ENCODE data around the gene AKT2.
A peak's percentile ranks its signal among the peaks of the same experiment; 100 is the strongest.
"Not testable (repeated sequence)": the region's sequence is repeated elsewhere in the genome, so short reads cannot be mapped to it uniquely, and the experiment has no call there.

AKT2 gene

DNA sequence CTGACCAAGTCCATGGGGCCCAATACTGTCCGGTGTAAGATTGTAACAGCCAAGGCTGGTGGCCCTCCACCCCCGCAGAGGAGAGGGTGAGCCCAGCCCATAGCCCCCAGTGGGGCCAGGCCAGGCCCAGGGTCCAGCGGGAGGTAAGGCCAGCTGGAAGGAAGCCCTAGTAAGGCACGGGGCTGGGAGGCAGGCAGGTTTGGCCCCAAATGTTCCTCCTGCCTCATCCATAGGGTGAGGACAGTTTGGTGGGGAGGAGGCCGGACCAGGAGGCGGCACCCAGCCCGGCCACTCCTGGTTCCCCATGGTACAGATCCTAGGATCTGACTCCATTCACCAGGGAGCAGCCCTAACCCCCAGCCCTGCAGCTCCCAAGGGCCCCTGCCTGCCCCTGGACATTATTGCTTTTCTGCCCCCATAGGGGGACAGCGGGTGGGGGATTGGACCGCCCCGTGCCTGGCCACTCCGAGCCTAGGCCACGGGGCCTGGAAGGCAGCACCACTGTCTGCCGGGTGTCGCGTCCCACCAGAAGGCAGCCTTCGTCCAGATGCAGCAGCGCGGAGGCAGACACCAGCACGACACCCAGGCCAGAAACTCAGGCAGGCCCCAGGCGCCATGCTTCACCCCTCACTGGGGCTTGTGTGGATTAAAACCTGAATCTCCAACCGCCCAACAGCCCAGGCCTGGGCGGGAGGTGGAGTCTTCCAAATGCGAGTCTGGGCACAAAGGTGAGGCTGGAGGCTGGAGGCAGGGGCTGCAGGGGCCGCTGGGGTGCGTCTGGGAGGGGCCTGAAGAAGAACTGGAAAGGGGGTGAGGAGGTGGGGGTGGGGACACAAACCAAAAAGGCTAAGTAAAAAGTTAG is 52.0 kb downstream of the AKT2 start:
- no peak for DNase-seq

DNA sequence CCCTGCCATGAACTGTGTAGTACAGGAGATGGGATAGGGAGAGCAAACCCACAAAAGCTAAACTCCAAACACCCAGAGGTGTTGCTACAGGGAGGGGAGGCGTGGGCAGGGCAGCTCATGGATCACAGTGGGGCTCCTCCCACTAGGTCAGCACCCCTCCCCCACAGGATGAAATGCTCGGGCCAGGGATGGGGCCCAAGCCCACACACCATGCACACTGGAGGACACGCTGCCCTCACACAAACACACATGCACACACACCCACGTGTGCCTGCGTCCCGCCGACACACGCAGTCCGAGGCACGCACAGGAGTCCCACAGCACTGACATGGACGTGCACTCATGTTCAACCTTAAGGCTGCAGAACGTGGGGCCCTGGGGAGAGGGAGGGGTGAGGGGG is 52.7 kb downstream of the AKT2 start:
- DNase-seq: no peak

DNA sequence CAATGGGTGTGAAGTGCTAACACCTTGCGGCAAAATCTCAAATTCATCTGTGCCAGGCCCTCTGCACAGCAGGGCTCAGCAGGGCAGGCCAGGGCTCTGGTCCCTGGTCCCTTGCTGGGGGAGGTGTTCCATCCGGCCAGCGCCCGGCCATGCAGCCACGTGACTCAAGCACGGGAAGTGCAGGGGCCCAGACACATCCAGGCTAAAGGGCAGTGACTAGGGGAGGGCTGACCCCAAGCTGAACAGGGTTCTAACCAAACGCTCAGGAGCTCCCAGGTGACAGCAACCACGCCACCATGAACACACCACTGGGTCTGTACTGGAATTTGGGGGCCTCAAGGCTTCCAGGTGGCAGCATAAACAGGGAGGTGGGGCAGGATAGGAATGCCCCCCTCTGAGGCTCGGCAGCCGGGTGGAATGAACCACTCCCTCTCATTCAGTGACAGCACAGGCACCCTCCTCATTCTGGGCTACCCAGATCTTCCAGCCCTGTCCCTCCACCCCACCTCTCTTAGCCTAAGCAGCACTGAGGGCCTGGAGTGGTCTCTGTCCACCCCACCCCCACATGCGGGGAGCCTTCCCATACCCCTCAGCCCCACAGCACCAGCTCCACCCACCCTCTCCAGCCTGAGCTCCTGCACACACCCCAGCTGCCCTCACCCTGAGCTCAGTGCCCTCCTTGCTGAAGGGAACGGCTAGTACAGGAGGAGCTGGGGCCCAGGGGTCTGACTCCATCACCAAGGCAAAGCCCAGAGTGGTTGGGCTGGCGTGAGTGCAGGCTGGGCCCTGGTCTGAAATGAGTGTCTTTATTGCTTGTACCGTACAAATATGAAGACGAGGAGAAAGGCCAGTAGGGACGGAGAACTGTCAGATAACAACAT is 53.4 kb downstream of the AKT2 start:
- no peak for DNase-seq

- no peak for DNase-seq
Observed at GRCh38 chr19:40231057-40231456, 54.1 kb downstream of the AKT2 start.

- no peak for DNase-seq
Observed at GRCh38 chr19:40229926-40230417, 55.2 kb downstream of the AKT2 start.

DNA sequence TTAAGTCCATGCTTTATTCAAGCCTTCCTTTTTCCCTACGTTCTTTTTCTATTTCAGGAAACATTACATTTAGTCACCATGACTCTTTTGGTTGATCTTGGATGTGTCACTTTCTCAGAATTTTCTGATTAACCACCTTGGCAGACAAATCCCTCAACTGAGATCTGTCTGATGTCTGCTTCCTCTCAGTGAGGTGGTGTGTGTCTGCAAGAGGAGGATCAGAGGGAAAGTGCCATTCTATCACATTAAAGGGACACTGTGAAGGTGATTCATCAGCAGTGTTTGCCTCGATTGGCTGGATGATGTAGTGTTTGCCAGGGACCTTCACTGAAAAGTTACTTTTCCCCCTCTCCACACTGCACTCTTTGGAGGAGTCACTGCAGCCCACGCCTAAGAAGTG is 55.7 kb downstream of the AKT2 start:
- no peak for DNase-seq

DNA sequence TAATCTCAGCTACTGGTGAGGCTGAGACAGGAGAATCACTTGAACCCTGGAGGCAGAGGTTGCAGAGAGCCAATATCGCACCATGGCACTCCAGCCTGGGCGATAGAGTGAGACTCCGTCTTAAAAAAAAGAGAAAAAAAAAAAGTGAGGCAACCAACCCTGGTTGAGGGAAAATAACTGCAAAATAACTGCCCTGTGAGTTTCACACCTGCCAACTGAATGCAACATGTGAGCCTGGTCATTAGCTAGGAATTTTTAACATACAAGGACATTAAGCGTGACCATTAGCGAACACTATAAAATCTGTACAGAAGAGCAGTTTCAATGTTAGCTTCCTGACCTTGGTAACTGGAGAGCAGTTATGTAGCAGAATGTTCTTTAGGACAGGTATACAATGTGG is 56.3 kb downstream of the AKT2 start:
- DNase-seq: no peak

DNA sequence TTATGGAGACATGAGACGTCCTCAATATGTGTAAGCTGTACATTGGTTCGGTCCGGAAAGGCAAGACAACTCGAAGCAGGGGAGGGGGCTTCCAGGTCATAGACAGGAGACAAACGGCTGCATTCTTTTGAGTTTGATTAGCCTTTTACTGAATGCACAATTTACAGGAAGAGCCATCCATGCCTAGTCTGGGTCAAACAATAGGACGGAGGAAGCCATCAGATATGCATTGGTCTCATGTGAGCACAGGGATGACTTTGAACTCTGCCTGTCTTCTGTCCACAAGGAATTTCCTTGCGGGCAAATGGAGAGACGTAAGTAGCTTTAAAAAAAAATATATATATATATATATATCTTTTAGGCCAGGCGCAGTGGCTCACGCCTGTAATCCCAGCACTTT is 56.8 kb downstream of the AKT2 start:
- no peak for DNase-seq

DNA sequence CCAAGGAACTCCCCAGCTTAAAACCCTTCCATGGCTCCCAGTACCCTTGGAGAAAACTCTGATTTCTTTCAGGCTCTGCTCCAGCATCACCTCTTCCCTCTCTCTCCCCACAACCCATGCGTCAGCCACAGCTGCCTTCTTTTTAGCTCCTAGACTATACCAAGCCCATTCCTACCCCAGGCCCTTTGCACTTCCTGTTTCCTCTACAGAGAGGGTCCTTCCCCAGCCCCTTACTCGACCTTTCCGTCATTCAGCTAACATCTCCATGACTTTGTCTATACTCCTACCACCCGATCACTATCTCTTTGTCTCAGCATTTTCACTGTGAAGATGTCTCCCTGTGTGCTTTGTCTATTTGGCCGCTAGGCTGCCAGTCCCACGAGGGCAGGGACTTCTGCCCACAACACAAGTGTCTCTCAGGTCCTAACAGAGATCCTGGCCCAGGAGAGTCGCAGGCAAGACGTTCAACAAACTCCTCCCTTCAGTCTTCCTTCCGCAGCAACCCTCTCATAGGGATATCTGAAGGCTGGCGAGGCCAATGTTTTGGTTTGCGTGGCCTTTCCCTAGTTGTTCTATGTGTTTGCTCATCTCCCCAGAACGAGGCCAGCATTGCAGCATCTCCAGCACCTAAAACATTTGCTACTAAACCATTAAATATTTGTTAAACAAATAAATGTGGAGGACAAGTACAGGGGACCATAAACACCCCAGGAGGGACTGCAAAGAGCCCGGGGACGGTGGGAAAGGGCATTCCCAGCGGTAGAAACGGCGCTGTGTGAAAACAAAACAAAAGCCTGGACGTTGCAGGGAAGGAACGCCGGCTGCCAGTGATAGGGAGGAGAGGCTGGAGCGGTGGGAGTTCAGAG is 59.5 kb downstream of the AKT2 start:
- DNase-seq: peak; percentile 38

DNA sequence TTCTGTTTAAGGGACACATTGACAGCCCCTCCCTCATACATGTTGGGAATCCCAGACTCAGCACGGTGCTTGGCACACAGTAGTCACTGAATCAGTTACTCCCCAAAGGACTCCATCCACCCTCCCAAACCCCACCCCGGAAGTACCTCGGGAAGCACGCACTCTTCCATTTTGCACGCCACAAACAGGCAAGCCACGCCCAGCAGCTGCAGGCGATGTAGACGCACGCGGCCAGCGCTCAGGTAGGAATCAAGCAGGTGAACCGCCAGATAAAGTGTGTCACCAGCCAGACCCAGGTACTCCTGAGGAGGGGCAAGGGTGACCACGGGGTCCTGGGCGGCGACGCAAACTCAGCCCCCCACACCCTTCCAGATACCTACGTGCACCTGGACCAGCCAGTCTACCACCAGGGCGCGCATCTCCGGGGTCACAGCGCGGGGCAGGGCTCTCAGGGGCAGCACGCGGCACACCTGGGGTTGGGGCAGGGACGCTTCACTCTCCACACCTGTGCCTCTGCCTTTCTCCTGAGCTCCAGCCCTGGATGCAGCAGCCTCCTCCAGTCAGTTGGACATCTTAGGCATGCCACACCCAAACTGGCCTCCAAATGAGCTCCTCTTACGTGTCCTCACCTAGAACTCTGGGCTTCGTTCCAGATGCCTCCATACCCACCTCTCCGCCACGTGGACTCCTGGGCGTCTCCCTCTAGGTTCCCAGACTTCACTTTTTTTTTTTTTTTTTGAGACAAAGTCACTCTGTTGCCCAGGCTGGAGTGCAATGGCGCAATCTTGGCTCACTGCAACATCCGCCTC is 60.6 kb downstream of the AKT2 start:
- DNase-seq: no peak

- no peak for DNase-seq
Observed at GRCh38 chr19:40223135-40223822, 61.9 kb downstream of the AKT2 start.

- DNase-seq: peak; percentile 86
Observed at GRCh38 chr19:40221858-40222619, 63.1 kb downstream of the AKT2 start.

DNA sequence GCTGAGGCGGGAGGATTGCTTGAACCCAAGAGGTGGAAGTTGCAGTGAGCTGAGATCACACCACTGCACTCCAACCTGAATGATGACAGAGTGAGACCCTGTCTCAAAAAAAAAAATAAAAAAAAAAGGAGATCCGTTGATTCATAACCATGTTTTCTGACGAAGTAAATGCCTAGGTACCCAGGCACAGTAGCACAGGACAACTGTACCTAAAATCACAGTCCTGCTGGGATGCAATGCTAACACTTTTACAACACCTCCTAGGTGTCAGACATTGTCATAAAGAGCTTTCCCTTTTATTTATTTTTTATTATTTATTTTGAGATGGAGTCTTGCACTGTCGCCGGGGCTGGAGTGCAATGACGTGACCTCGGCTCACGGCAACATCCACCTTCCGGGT is 64.5 kb downstream of the AKT2 start:
- DNase-seq: no peak

DNA sequence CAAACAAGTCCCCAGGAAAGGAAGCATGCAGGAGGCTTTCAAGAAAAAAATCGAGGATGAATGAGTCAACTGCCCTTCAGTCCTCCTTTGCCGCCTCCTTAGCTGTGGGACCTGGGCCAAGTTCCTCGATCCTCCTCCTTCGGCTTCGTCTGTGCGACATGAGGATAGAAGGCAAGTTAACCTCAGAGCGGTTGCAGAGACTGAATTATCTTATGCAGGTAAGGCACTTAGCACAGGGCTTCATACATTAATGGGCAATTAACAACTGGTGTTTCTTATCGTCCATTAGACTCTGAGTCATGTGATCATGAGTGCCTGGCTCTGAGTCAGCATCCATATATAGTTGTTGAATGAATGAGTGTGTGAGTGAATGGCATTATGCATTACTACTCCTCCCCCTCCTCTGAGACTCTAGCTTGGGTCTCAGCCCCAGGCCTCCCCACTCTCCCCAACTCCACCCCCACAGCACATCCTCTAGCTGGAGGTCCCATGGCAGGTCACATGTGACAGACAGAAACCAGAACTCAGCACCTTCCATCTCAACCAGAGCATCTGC is 65.3 kb downstream of the AKT2 start:
- DNase-seq: no peak

- DNase-seq: not testable (repeated sequence)
Observed at GRCh38 chr19:40219029-40219428, 66.1 kb downstream of the AKT2 start.

- peak; percentile 44 for DNase-seq
Observed at GRCh38 chr19:40217934-40218890, 66.9 kb downstream of the AKT2 start, which contains the start of gene TTC9B. TSS of gene TTC9B (minus strand) at chr19:40218384. CDS start at chr19:40218381, 3 bp downstream.

DNA sequence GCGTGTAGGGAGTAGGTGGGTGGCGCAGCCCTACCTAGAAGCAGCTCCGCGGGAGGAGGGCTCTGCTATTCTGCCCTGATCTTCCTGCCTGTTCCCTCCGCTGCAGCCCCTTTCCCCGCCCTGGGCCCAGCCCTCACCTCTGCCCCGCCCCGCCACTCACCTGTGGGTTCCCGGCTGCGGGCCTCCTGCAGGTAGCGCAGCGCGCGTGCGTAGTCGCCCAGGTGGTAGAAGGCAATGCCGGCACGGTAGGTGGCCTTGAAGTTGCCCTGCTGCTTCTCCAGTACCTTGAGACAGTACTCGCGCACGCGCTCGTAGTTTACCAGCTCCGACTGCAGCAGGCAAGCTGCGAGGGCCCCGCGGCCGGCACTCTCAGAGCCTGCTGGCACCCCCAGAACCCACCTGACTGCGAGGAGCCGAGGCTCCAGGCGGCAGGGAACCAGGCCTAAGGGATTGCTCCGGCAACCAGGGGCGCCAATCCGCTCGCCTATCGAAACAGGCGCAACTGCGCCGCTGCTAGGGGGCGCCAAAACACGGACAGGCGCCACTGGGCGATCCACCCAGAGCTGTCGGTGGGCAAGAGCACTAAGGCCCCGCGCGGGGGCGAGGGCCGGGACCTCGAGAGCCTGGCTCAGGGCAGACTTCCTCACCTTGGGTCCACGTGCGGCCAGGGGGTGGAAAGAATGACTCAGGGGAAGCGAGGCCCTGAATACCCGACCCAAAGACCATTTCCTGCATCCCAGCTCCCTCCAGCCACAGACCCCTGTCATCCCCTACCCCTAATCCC is 67.9 kb downstream of the AKT2 start:
- no peak for DNase-seq

GRCh38 chr19:40216777-40217026 is 68.4 kb downstream of the AKT2 start:
- no peak for DNase-seq
